ENCODE data around the gene RPAP3. TPM values are rescaled to one million over a fixed set of nuclear protein-coding genes. Genes with fewer than 3 reads are reported as not detected.

The RPAP3 gene
- total RNA-seq, 1 experiment from 2014 or later: 44.3 TPM

- CTCF ChIA-PET: interaction anchor here (0.7 to 2.4 kb wide), 6 partner anchors 10 to 180 kb away, joined by 3 to 9 read pairs (median 5); partner anchors contain the start of genes SLC48A1 and VDR
- POLR2A ChIA-PET: interaction anchor here (1.0 kb wide), 1 partner anchor 9 kb away, joined by 3 read pairs; no protein-coding TSS in a partner anchor
- H3K36me3 Mint-ChIP-seq: no peaks in the 10 kb centered on the region
- H3K4me3 Mint-ChIP-seq: no peak within 1 kb of the TSS
- H3K4me1 Mint-ChIP-seq: 0 out of 2 replicates have a peak, but pooled peaks cover 3% of the 10 kb centered on the region
- peaks cover 26% of the 10 kb centered on the region for H3K27me3 Mint-ChIP-seq (ENCODE audit: low read depth)
- no peaks in the 10 kb centered on the region for H3K9me3 Mint-ChIP-seq
- DNase-seq (ENCODE audit: low spot score) (no peak), ATAC-seq (no peak)
- TF ChIP-seq NFATC4 (CRISPR knock-in tag; IDR thresholded peaks at IDR 0.05): no peak
- TF ChIP-seq TCF7 (CRISPR knock-in tag; IDR thresholded peaks at IDR 0.05; ENCODE audit: low read depth): no peak
- TF ChIP-seq, protein P1, sequence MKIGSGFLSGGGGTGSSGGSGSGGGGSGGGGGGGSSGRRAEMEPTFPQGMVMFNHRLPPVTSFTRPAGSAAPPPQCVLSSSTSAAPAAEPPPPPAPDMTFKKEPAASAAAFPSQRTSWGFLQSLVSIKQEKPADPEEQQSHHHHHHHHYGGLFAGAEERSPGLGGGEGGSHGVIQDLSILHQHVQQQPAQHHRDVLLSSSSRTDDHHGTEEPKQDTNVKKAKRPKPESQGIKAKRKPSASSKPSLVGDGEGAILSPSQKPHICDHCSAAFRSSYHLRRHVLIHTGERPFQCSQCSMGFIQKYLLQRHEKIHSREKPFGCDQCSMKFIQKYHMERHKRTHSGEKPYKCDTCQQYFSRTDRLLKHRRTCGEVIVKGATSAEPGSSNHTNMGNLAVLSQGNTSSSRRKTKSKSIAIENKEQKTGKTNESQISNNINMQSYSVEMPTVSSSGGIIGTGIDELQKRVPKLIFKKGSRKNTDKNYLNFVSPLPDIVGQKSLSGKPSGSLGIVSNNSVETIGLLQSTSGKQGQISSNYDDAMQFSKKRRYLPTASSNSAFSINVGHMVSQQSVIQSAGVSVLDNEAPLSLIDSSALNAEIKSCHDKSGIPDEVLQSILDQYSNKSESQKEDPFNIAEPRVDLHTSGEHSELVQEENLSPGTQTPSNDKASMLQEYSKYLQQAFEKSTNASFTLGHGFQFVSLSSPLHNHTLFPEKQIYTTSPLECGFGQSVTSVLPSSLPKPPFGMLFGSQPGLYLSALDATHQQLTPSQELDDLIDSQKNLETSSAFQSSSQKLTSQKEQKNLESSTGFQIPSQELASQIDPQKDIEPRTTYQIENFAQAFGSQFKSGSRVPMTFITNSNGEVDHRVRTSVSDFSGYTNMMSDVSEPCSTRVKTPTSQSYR (CRISPR knock-in tag; IDR thresholded peaks at IDR 0.05): no peak
- TF ChIP-seq, protein P2, sequence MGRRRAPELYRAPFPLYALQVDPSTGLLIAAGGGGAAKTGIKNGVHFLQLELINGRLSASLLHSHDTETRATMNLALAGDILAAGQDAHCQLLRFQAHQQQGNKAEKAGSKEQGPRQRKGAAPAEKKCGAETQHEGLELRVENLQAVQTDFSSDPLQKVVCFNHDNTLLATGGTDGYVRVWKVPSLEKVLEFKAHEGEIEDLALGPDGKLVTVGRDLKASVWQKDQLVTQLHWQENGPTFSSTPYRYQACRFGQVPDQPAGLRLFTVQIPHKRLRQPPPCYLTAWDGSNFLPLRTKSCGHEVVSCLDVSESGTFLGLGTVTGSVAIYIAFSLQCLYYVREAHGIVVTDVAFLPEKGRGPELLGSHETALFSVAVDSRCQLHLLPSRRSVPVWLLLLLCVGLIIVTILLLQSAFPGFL (CRISPR knock-in tag; IDR thresholded peaks at IDR 0.05; ENCODE audit: borderline replicate concordance): no peak
- TF ChIP-seq CDX4 (CRISPR knock-in tag; IDR thresholded peaks at IDR 0.05; ENCODE audit: borderline replicate concordance): no peak
- no peak for TF ChIP-seq ZNF121 (CRISPR knock-in tag; IDR thresholded peaks at IDR 0.05)
- TF ChIP-seq SMAD4 (CRISPR knock-in tag; IDR thresholded peaks at IDR 0.05): no peak
- no peak for TF ChIP-seq ETV6 (CRISPR knock-in tag; IDR thresholded peaks at IDR 0.05)
- no peak for TF ChIP-seq AFF4 (CRISPR knock-in tag; IDR thresholded peaks at IDR 0.05; ENCODE audit: borderline replicate concordance)
- TF ChIP-seq NR3C1 (CRISPR knock-in tag; conservative IDR thresholded peaks at IDR 0.05; ENCODE audit: low read depth): no peak
- no peak for TF ChIP-seq NR1H2 (CRISPR knock-in tag; IDR thresholded peaks at IDR 0.05)
- TF ChIP-seq ZBTB21 (CRISPR knock-in tag; IDR thresholded peaks at IDR 0.05; ENCODE audit: borderline replicate concordance): no peak
- TF ChIP-seq ATF6 (CRISPR knock-in tag; IDR thresholded peaks at IDR 0.05): no peak
- no peak for TF ChIP-seq ZNF512 (CRISPR knock-in tag; IDR thresholded peaks at IDR 0.05; ENCODE audit: borderline replicate concordance)
- no peak for TF ChIP-seq ESRRA (CRISPR knock-in tag; IDR thresholded peaks at IDR 0.05; ENCODE audit: borderline replicate concordance)
- TF ChIP-seq IRF1 (CRISPR knock-in tag; IDR thresholded peaks at IDR 0.05): no peak
- TF ChIP-seq, protein P3, sequence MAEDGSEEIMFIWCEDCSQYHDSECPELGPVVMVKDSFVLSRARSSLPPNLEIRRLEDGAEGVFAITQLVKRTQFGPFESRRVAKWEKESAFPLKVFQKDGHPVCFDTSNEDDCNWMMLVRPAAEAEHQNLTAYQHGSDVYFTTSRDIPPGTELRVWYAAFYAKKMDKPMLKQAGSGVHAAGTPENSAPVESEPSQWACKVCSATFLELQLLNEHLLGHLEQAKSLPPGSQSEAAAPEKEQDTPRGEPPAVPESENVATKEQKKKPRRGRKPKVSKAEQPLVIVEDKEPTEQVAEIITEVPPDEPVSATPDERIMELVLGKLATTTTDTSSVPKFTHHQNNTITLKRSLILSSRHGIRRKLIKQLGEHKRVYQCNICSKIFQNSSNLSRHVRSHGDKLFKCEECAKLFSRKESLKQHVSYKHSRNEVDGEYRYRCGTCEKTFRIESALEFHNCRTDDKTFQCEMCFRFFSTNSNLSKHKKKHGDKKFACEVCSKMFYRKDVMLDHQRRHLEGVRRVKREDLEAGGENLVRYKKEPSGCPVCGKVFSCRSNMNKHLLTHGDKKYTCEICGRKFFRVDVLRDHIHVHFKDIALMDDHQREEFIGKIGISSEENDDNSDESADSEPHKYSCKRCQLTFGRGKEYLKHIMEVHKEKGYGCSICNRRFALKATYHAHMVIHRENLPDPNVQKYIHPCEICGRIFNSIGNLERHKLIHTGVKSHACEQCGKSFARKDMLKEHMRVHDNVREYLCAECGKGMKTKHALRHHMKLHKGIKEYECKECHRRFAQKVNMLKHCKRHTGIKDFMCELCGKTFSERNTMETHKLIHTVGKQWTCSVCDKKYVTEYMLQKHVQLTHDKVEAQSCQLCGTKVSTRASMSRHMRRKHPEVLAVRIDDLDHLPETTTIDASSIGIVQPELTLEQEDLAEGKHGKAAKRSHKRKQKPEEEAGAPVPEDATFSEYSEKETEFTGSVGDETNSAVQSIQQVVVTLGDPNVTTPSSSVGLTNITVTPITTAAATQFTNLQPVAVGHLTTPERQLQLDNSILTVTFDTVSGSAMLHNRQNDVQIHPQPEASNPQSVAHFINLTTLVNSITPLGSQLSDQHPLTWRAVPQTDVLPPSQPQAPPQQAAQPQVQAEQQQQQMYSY (CRISPR knock-in tag; IDR thresholded peaks at IDR 0.05): no peak
- no peak for TF ChIP-seq GABPB1 (CRISPR knock-in tag; IDR thresholded peaks at IDR 0.05)
- no peak for TF ChIP-seq ZNF423 (CRISPR knock-in tag; IDR thresholded peaks at IDR 0.05)
- H3K27ac Mint-ChIP-seq: no peak within 1 kb of the TSS
These were observed 19.4 kb upstream of the RPAP3 start, which contains the start of gene ENDOU for GRCh38 chr12:47725091-47725772. ENDOU (minus strand) TSS chr12:47725490; CDS start chr12:47725413, 77 bp downstream.
